CD4-positive, alpha-beta T cell treated with Interleukin-12 subunit alpha and Interleukin-12 subunit beta, for 1 hour (primary cell): Measurements from ENCODE around the gene GRM5.

Experiments
- DNase-seq: peaks from one replicate; pipeline ENCODE4 v3.0.0-alpha.2; 2020

Gene GRM5

GRCh38 chr11:88831303-88831890, 234.4 kb downstream of the GRM5 start:
- no peak for DNase-seq

GRCh38 chr11:88827018-88827676, 238.6 kb downstream of the GRM5 start:
- DNase-seq, result no peak

- DNase-seq, result no peak
These were observed 246.2 kb downstream of the GRM5 start for GRCh38 chr11:88819616-88820015.

GRCh38 chr11:88818978-88819377, 246.8 kb downstream of the GRM5 start:
- no peak for DNase-seq

- no peak for DNase-seq
These were observed 250.3 kb downstream of the GRM5 start for GRCh38 chr11:88815505-88815904.

- no peak for DNase-seq
These were observed 251.7 kb downstream of the GRM5 start for GRCh38 chr11:88814076-88814475.

GRCh38 chr11:88813233-88813915, 252.4 kb downstream of the GRM5 start:
- DNase-seq, result no peak

- DNase-seq, result no peak
These were observed 255.2 kb downstream of the GRM5 start for GRCh38 chr11:88810420-88811097.

- no peak for DNase-seq
These were observed 256.7 kb downstream of the GRM5 start for GRCh38 chr11:88809126-88809525.

GRCh38 chr11:88807349-88807748, 258.4 kb downstream of the GRM5 start:
- no peak for DNase-seq

GRCh38 chr11:88806410-88806809, 259.4 kb downstream of the GRM5 start:
- DNase-seq, result no peak

GRCh38 chr11:88801484-88802123, 264.2 kb downstream of the GRM5 start:
- no peak for DNase-seq

- DNase-seq, result no peak
These were observed 265.8 kb downstream of the GRM5 start for GRCh38 chr11:88799771-88800500.

GRCh38 chr11:88790182-88790581, 275.6 kb downstream of the GRM5 start:
- DNase-seq, result no peak

- no peak for DNase-seq
These were observed 286.2 kb downstream of the GRM5 start for GRCh38 chr11:88779577-88779976.

GRCh38 chr11:88770475-88771079, 295.2 kb downstream of the GRM5 start:
- DNase-seq, result no peak

- DNase-seq, result no peak
These were observed 321.6 kb downstream of the GRM5 start for GRCh38 chr11:88744140-88744539.

- no peak for DNase-seq
These were observed 326.3 kb downstream of the GRM5 start for GRCh38 chr11:88739524-88739923.

- DNase-seq, result no peak
These were observed 356.2 kb downstream of the GRM5 start for GRCh38 chr11:88709567-88709966.

- no peak for DNase-seq
These were observed 361.3 kb downstream of the GRM5 start for GRCh38 chr11:88704485-88704884.

GRCh38 chr11:88701816-88702215, 364.0 kb downstream of the GRM5 start:
- no peak for DNase-seq

- DNase-seq, result no peak
These were observed 368.6 kb downstream of the GRM5 start for GRCh38 chr11:88697139-88697538.
